Skeletal muscle tissue (tissue), 4 donors: ENCODE measurements around the gene PURA. TPM values are rescaled to one million over a fixed set of nuclear protein-coding genes. Genes with fewer than 3 reads are reported as not detected.

Source experiments
- H3K27ac ChIP-seq: one replicate; pipeline ENCODE4 v1.7.0; 2013; ENCODE audit warnings: mild to moderate bottlenecking, low read depth, low read length, inconsistent platforms
- H3K27me3 ChIP-seq, 3 donors: one replicate each; pipeline ENCODE4 v1.7.0; 2013; ENCODE audit warnings: low read length in 3 of 3; ENCODE audit not compliant: control insufficient read depth in 3 of 3, insufficient read depth in 3 of 3
- H3K36me3 ChIP-seq, 3 donors: one replicate each; pipeline ENCODE4 v1.7.0; 2013; ENCODE audit warnings: low read length in 3 of 3; ENCODE audit not compliant: control insufficient read depth in 3 of 3, insufficient read depth in 3 of 3
- H3K4me1 ChIP-seq, 3 donors: one replicate each; pipeline ENCODE4 v1.7.0; 2013; ENCODE audit warnings: low read length in 3 of 3, mild to moderate bottlenecking in 3 of 3; ENCODE audit not compliant: control insufficient read depth in 3 of 3, insufficient read depth in 3 of 3
- H3K4me3 ChIP-seq, 3 donors: one replicate each; pipeline ENCODE4 v1.7.0; 2013; ENCODE audit warnings: low read length in 3 of 3
- H3K9ac ChIP-seq, 3 donors: one replicate each; pipeline ENCODE4 v1.7.0; 2013; ENCODE audit warnings: low read length in 3 of 3, mild to moderate bottlenecking in 3 of 3, moderate library complexity in 2 of 3, low read depth in 1 of 3
- H3K9me3 ChIP-seq, 3 donors: one replicate each; pipeline ENCODE4 v1.7.0; 2013; ENCODE audit warnings: low read length in 3 of 3; ENCODE audit not compliant: control insufficient read depth in 3 of 3
- total RNA-seq: library from RNA; depleted of rRNA; stranded (reverse); fragments of >200 nt; gene quantifications from one replicate; pipeline ENCODE4 v1.2.3, GENCODE V29; 2014
- donor health status: Osteomylitis.

The PURA gene
- total RNA-seq, 1 donor from 2014 or later, result 7.8 TPM

- no peaks in the 10 kb centered on the region for H3K36me3 ChIP-seq
- peaks cover 27 to 57% (median 48%) of the 10 kb centered on the region in 3 donors for H3K4me1 ChIP-seq
- peak overlapping the region; percentile 80 to 91 (median 90) for H3K9ac ChIP-seq
- H3K9me3 ChIP-seq, result no peaks in the 10 kb centered on the region
- H3K4me3 ChIP-seq, result peak overlapping the region; percentile 82 to 98 (median 88)
- H3K27ac ChIP-seq, result peak overlapping the region; percentile 89
- H3K27me3 ChIP-seq, result no peaks in the 10 kb centered on the region
These were observed 654 bp downstream of the PURA start for GRCh38 chr5:140114341-140115185.

GRCh38 chr5:140115186-140115500 is 1.2 kb downstream of the PURA start:
- H3K4me3 ChIP-seq, result peak overlapping the region; percentile 82 to 98 (median 88)
- H3K27ac ChIP-seq, result peak overlapping the region; percentile 89
- H3K4me1 ChIP-seq, result peaks cover 27 to 57% (median 46%) of the 10 kb centered on the region in 3 donors
- H3K36me3 ChIP-seq, result no peaks in the 10 kb centered on the region
- H3K27me3 ChIP-seq, result no peaks in the 10 kb centered on the region
- H3K9me3 ChIP-seq, result no peaks in the 10 kb centered on the region
- peak overlapping the region; percentile 80 to 91 (median 90) for H3K9ac ChIP-seq

GRCh38 chr5:140116716-140117115 is 2.8 kb downstream of the PURA start:
- peak overlapping the region in 1 of 3 donors; percentile 37 for H3K4me3 ChIP-seq
- no peaks in the 10 kb centered on the region for H3K27me3 ChIP-seq
- H3K27ac ChIP-seq, result no peak overlapping the region
- H3K9ac ChIP-seq, result peak overlapping the region in 1 of 3 donors; percentile 16
- no peaks in the 10 kb centered on the region for H3K9me3 ChIP-seq
- H3K36me3 ChIP-seq, result no peaks in the 10 kb centered on the region
- peaks cover 27 to 50% (median 46%) of the 10 kb centered on the region in 3 donors for H3K4me1 ChIP-seq

- no peak overlapping the region for H3K4me3 ChIP-seq
- no peaks in the 10 kb centered on the region for H3K27me3 ChIP-seq
- no peaks in the 10 kb centered on the region for H3K9me3 ChIP-seq
- H3K4me1 ChIP-seq, result peaks cover 27 to 41% (median 38%) of the 10 kb centered on the region in 3 donors
- peak overlapping the region in 1 of 3 donors; percentile 16 for H3K9ac ChIP-seq
- no peaks in the 10 kb centered on the region for H3K36me3 ChIP-seq
- no peak overlapping the region for H3K27ac ChIP-seq
These were observed 3.6 kb downstream of the PURA start for GRCh38 chr5:140117523-140117922.

- H3K9ac ChIP-seq, result no peak overlapping the region
- H3K4me1 ChIP-seq, result peaks cover 21 to 34% (median 34%) of the 10 kb centered on the region in 3 donors
- H3K27ac ChIP-seq, result no peak overlapping the region
- no peaks in the 10 kb centered on the region for H3K9me3 ChIP-seq
- no peak overlapping the region for H3K4me3 ChIP-seq
- H3K27me3 ChIP-seq, result no peaks in the 10 kb centered on the region
- no peaks in the 10 kb centered on the region for H3K36me3 ChIP-seq
These were observed 4.5 kb downstream of the PURA start for GRCh38 chr5:140118302-140118936.

- no peak within 1 kb of the TSS for H3K27ac ChIP-seq
- no peaks in the 10 kb centered on the region for H3K9me3 ChIP-seq
- no peaks in the 10 kb centered on the region for H3K36me3 ChIP-seq
- H3K4me3 ChIP-seq, result no peak within 1 kb of the TSS
- H3K4me1 ChIP-seq, result peaks cover 2 to 6% (median 3%) of the 10 kb centered on the region in 3 donors
- H3K9ac ChIP-seq, result no peak within 1 kb of the TSS
- H3K27me3 ChIP-seq, result no peaks in the 10 kb centered on the region
These were observed 11.7 kb downstream of the PURA start, which contains the start of gene IGIP for GRCh38 chr5:140125637-140126036. IGIP (plus strand) TSS chr5:140125937; CDS start chr5:140128477, 2,540 bp downstream.

- H3K27me3 ChIP-seq, result no peaks in the 10 kb centered on the region
- no peaks in the 10 kb centered on the region for H3K36me3 ChIP-seq
- no peak overlapping the region for H3K4me3 ChIP-seq
- H3K4me1 ChIP-seq, result peaks cover 2 to 9% (median 7%) of the 10 kb centered on the region in 3 donors
- no peak overlapping the region for H3K27ac ChIP-seq
- H3K9me3 ChIP-seq, result no peaks in the 10 kb centered on the region
- H3K9ac ChIP-seq, result no peak overlapping the region
These were observed 12.6 kb downstream of the PURA start for GRCh38 chr5:140126315-140127012.

- H3K9me3 ChIP-seq, result no peaks in the 10 kb centered on the region
- no peak overlapping the region for H3K4me3 ChIP-seq
These were observed 14.5 kb downstream of the PURA start for GRCh38 chr5:140128376-140128775.

GRCh38 chr5:140130949-140131733 is 17.2 kb downstream of the PURA start:
- Histone ChIP-seq H3K9me3 (no peaks in the 10 kb centered on the region), H3K9ac (no peak overlapping the region), H3K4me3 (no peak overlapping the region), H3K27me3 (no peaks in the 10 kb centered on the region), H3K4me1 (peaks cover 10 to 31% (median 30%) of the 10 kb centered on the region in 3 donors), H3K36me3 (no peaks in the 10 kb centered on the region), H3K27ac (no peak overlapping the region)

More at GRCh38 chr5:140128376-140128775, 14.5 kb downstream of the PURA start:
- H3K9ac ChIP-seq, result no peak overlapping the region
- H3K27ac ChIP-seq, result no peak overlapping the region
- peaks cover 10 to 24% (median 17%) of the 10 kb centered on the region in 3 donors for H3K4me1 ChIP-seq
- H3K27me3 ChIP-seq, result no peaks in the 10 kb centered on the region
- H3K36me3 ChIP-seq, result no peaks in the 10 kb centered on the region
